K562 (cell line): ENCODE results near the gene IRGQ. TPM values are rescaled to one million over a fixed set of nuclear protein-coding genes. Genes with fewer than 3 reads are reported as not detected.

ENCODE experiments used
- ATAC-seq: fragments of 200-7000 bp; cut with Tn5 transposase; 3 replicates; pipeline ENCODE4 v1.9.1; 2020; ENCODE audit warnings: moderate library complexity
- BruUV-seq: library from RNA; stranded (reverse); fragments of 400-500 nt; replicated peaks from 2 replicates; lab custom pipeline; 2021; lab: Mats Ljungman, UMichigan
- CTCF ChIA-PET: fragments of 300-600 bp; formaldehyde crosslinking; extraction: SDS; loops from one replicate; lab custom pipeline; 2021; ENCODE audit warnings: low intra/inter-chr PET ratio; lab: Yijun Ruan, JAX
- POLR2A ChIA-PET: fragments of 300-600, 350-650 bp; sonication (Branson Sonifier 250); formaldehyde crosslinking; extraction: SDS; loops from one replicate; lab custom pipeline; 2021; ENCODE audit warnings: antibody characterized with exemption, inconsistent platforms; lab: Yijun Ruan, JAX
- DNase-seq, 4 experiments: peaks; one replicate each; pipeline versions ENCODE4 v3.0.0 to v3.0.0-alpha.2; 2011 to 2018; ENCODE audit warnings: low spot score in 3 of 4, mixed read lengths in 3 of 4; ENCODE audit errors: extremely low read depth in 1 of 4
- FAIRE-seq: peaks from 2 replicates; lab custom pipeline; 2011; peaks lifted over from hg19 to GRCh38; lab: Jason Lieb, UNC
- H2AFZ ChIP-seq: 2 replicates; pipeline ENCODE4 v1.6.0; 2011; ENCODE audit warnings: low read depth, low read length, control low read depth, inconsistent platforms
- H3K27ac ChIP-seq: fragments of 200-600 bp; 3 replicates; pipeline ENCODE4 v1.8.0; 2011; ENCODE audit warnings: low read depth, mild to moderate bottlenecking, control low read depth, inconsistent platforms, low read length, moderate library complexity, mixed read lengths; ENCODE audit errors: extremely low read depth
- H3K27me3 ChIP-seq, 2 experiments: fragments of 300-600 bp in 1 of 2; 2 replicates in 1 of 2; 3 replicates in 1 of 2; pipeline versions ENCODE4 v1.6.0 to v1.8.0; 2011; ENCODE audit warnings: inconsistent platforms in 2 of 2, low read length in 2 of 2, mild to moderate bottlenecking in 1 of 2, mixed read lengths in 1 of 2, moderate library complexity in 1 of 2; ENCODE audit not compliant: control insufficient read depth in 2 of 2, insufficient read depth in 2 of 2
- H3K36me3 ChIP-seq: fragments of 300-600 bp; 3 replicates; pipeline ENCODE4 v1.8.0; 2011; ENCODE audit warnings: mild to moderate bottlenecking, low read length, inconsistent platforms; ENCODE audit not compliant: control insufficient read depth, insufficient read depth
- H3K4me1 ChIP-seq, 2 experiments: fragments of 200-600 bp in 1 of 2; replicated peaks in 1 of 2; 2 replicates in 1 of 2; 3 replicates in 1 of 2; pipeline versions ENCODE4 v1.5.1 to v1.8.0; 2011; ENCODE audit warnings: inconsistent platforms in 2 of 2, low read length in 2 of 2, mild to moderate bottlenecking in 1 of 2, mixed read lengths in 1 of 2, moderate library complexity in 1 of 2; ENCODE audit not compliant: control insufficient read depth in 2 of 2, insufficient read depth in 2 of 2
- H3K4me2 ChIP-seq: 2 replicates; pipeline ENCODE4 v1.6.1; 2011; ENCODE audit warnings: low read length, control low read depth, inconsistent platforms, mixed read lengths; ENCODE audit not compliant: insufficient read depth
- H3K4me3 ChIP-seq: fragments of 200-600 bp; sonication (generic), shearing (Covaris generic); 2 replicates; pipeline ENCODE4 v1.5.1; 2016; ENCODE audit warnings: control low read depth, inconsistent platforms
- H3K79me2 ChIP-seq: fragments of 200-600 bp; 3 replicates; pipeline ENCODE4 v1.8.0; 2011; ENCODE audit warnings: low read length, inconsistent platforms; ENCODE audit not compliant: control insufficient read depth, insufficient read depth
- H3K9ac ChIP-seq, 2 experiments: 2 replicates each; pipeline versions ENCODE4 v1.6.0 to v1.6.1; 2011; ENCODE audit warnings: low read depth in 2 of 2, low read length in 2 of 2, control low read depth in 1 of 2, inconsistent platforms in 1 of 2, mild to moderate bottlenecking in 1 of 2, mixed read lengths in 1 of 2; ENCODE audit not compliant: insufficient read depth in 1 of 2
- H3K9me1 ChIP-seq: one replicate; pipeline ENCODE4 v1.6.0; 2011; ENCODE audit warnings: inconsistent platforms, mild to moderate bottlenecking, low read length, moderate library complexity; ENCODE audit not compliant: control insufficient read depth, insufficient read depth
- H3K9me3 ChIP-seq: replicated peaks from 2 replicates; pipeline ENCODE4 v1.5.1; 2011; ENCODE audit warnings: low read depth, low read length, inconsistent platforms; ENCODE audit not compliant: control insufficient read depth, insufficient read depth
- H4K20me1 ChIP-seq: replicated peaks from 2 replicates; pipeline ENCODE4 v1.6.1; 2011; ENCODE audit warnings: low read length, inconsistent platforms, mixed read lengths; ENCODE audit not compliant: control insufficient read depth, insufficient read depth
- PHF20 ChIP-seq: fragments of 450-650 bp; IDR thresholded peaks from 2 replicates; pipeline ENCODE4 v1.6.1; 2018; ENCODE audit not compliant: partially characterized antibody
- WGBS: fragments of 100-300 bp; shearing (Covaris generic); methylation state at CpG from one replicate; pipeline ENCODE4 v1.1.6; 2016; ENCODE audit warnings: low coverage, mixed read lengths; ENCODE audit not compliant: insufficient coverage; ENCODE audit errors: missing lambda C conversion rate; 5-methylcytosine and 5-hydroxymethylcytosine counted together
- in situ Hi-C: fragments of 300-500 bp; cut with MboI; formaldehyde crosslinking; loops from 4 replicates; pipeline ENCODE4 v1.15.0; 2018; ENCODE audit warnings: inconsistent platforms, mixed read lengths
- intact Hi-C: fragments of 100-400 bp; cut with micrococcal nuclease; formaldehyde crosslinking; loops from 2 replicates; pipeline ENCODE4 v1.14.2; 2022
- polyA plus RNA-seq, 8 experiments: library from polyadenylated mRNA; depleted of rRNA in 4 of 8; stranded (reverse) in 5 of 8; unstranded in 3 of 8; fragments of >200 nt; fragmentation: Nextera tagmentation in 2 of 8; fragmentation: Illumina TruSeq in 1 of 8; extraction: Ambion mirVana in 2 of 8; extraction: Trizol in 1 of 8; gene quantifications; 2 replicates each; pipeline versions ENCODE4 v1.2.1 to v1.2.3, GENCODE V29; 2011 to 2014; ENCODE audit warnings: inconsistent platforms in 1 of 8, missing spikeins in 1 of 8
- total RNA-seq, 7 experiments: library from RNA; depleted of rRNA in 6 of 7; stranded (reverse); fragments of >200 nt in 6 of 7; fragmentation: Illumina TruSeq in 2 of 7; extraction: Trizol in 2 of 7; gene quantifications; 2 replicates each; pipeline versions ENCODE4 v1.2.1 to v1.2.3, GENCODE V29; 2011 to 2021; ENCODE audit warnings: low replicate concordance in 1 of 7
- TF ChIP-seq, protein P1 (sequence below), 2 experiments: fragments of 450-650 bp; conservative IDR thresholded peaks; 2 replicates each; pipeline ENCODE4 v1.6.1; 2017; ENCODE audit warnings: mild to moderate bottlenecking in 2 of 2, moderate library complexity in 2 of 2

The IRGQ gene
- total and polyA plus RNA-seq, 9 of the 15 experiments (the other 6 are each of a cell fraction or from before 2014, with no cell fraction given): 3.5 to 19.2 (median 7.9) TPM

GRCh38 chr19:43606569-43607229, 10.8 kb upstream of the IRGQ start:
- no peak for DNase-seq
- intact Hi-C loops: no loop called here
- Histone ChIP-seq H3K36me3 (peaks cover 32% of the 10 kb centered on the region; the same call in 2 of the 3 replicates), H2AFZ (no peak overlapping the region), H3K9me3 (no peaks in the 10 kb centered on the region), H3K27me3 (no peaks in the 10 kb centered on the region), H3K4me3 (no peak overlapping the region), H3K9me1 (peaks cover 6% of the 10 kb centered on the region), H3K4me2 (no peak overlapping the region), H4K20me1 (no peaks in the 10 kb centered on the region), H3K9ac (0 out of 4 replicates have a peak overlapping the region, but pooled peaks of 1 of the 2 experiments have one; percentile 7), H3K27ac (peak overlapping the region; percentile 19; the same call in 1 of the 3 replicates), H3K4me1 (peaks cover 20 to 22% of the 10 kb centered on the region in 2 experiments), H3K79me2 (peaks cover 8% of the 10 kb centered on the region; the same call in 2 of the 3 replicates)
- WGBS: 76% methylated on average over 7 of the region's 7 CpGs
- POLR2A ChIA-PET: interaction anchor here (4.2 to 8.7 kb wide), 2 partner anchors 9 to 10 kb away, joined by 35 to 60 read pairs; partner anchors contain the start of genes IRGQ and ZNF576
- CTCF ChIA-PET: no interaction called here
- TF ChIP-seq PHF20: no peak
- TF ChIP-seq, protein P1, sequence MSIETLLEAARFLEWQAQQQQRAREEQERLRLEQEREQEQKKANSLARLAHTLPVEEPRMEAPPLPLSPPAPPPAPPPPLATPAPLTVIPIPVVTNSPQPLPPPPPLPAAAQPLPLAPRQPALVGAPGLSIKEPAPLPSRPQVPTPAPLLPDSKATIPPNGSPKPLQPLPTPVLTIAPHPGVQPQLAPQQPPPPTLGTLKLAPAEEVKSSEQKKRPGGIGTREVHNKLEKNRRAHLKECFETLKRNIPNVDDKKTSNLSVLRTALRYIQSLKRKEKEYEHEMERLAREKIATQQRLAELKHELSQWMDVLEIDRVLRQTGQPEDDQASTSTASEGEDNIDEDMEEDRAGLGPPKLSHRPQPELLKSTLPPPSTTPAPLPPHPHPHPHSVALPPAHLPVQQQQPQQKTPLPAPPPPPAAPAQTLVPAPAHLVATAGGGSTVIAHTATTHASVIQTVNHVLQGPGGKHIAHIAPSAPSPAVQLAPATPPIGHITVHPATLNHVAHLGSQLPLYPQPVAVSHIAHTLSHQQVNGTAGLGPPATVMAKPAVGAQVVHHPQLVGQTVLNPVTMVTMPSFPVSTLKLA (conservative IDR thresholded peaks at IDR 0.05): 0 out of 4 replicates have a peak, but pooled peaks of 1 of the 2 experiments have one; percentile 2
- no peak for ATAC-seq
- no TSS peak for BruUV-seq
- no peak for FAIRE-seq
- in situ Hi-C loops: no loop called here
